ENCODE results near the gene PRM1. TPM values are rescaled to one million over a fixed set of nuclear protein-coding genes. Genes with fewer than 3 reads are reported as not detected.

The PRM1 gene, protein sequence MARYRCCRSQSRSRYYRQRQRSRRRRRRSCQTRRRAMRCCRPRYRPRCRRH
- total RNA-seq = not detected in 2 replicates

DNA sequence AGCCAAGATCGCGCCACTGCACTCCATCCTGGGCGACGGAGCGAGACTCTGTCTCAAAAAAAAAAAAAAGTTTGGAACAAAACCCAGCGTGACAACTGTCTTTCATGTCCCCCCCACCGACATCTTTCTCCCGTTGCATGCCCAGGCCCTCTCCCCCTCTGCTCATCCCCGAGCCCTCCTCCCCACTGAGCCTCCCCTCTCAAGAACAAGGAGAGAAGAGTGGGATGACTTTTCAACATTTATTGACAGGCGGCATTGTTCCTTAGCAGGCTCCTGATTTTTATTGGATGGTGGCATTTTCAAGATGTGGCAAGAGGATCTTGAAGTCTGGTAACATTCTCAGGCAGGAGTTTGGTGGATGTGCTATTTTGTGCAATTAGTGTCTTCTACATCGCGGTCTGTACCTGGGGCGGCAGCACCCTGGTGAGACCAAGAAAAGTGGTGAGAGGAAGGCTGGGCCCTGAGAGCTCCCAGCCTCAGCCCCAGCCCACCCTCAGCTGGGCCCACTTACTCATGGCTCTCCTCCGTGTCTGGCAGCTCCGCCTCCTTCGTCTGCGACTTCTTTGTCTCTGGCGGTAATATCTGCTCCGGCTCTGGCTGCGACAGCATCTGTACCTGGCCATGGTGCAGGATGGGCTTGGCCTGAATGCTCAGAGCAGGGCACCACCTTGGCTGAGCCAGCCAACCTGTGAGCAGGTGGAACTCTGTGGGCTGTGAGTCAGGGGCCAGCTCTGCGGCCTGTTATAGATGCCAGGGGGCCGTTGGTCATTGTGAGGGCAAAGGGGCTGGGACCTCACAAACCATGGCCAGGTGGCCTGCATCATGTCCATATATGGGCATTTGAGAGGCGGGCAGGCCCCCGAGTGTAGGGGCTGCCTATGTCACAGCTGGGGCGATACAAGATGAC is at the start of gene PRM1:
TSS of gene PRM1 (minus strand) at position 715 of the 907 bp plus-strand sequence. CDS start at position 623, 92 bp downstream.

DNA sequence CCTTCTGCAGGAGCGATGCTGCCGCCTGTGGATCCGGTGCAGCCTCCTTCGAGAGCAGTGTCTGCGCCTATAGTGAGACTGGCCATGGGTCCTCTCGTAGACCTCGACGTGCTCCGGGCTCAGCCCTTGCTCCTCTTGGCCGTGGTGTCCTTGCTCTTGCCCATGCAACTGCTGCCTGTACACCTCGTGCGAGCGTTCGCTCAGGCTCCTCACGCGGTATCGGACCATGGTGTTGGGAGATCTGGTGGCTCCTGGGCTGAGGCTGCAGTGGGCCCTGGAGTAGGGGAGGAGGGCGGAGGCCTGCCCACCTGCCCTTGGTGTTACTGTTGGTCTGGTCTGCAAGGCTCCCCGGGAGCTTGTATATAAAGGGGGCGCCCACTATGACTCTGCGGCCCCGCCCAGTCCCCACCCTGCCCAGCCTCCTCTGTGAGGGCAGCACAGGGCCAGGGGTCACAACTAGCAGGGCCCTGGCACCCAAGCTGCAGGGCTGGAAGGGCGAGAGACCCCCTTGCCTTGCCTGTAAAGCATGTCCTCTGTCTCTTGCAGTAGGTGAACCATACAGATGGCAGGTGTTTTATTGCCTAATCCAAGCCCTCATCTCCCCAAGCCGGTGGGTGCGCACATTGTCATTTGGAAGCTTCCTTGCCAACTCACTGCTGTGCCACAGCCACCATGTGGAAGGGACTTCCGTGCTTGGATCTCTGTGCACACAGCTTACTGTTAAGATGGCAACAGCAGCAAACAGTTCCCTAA is 4.8 kb downstream of the PRM1 start, which contains the start of gene PRM2:
TSS of gene PRM2 (minus strand) at position 338 of the 753 bp plus-strand sequence. CDS start at position 228, 110 bp downstream.

DNA sequence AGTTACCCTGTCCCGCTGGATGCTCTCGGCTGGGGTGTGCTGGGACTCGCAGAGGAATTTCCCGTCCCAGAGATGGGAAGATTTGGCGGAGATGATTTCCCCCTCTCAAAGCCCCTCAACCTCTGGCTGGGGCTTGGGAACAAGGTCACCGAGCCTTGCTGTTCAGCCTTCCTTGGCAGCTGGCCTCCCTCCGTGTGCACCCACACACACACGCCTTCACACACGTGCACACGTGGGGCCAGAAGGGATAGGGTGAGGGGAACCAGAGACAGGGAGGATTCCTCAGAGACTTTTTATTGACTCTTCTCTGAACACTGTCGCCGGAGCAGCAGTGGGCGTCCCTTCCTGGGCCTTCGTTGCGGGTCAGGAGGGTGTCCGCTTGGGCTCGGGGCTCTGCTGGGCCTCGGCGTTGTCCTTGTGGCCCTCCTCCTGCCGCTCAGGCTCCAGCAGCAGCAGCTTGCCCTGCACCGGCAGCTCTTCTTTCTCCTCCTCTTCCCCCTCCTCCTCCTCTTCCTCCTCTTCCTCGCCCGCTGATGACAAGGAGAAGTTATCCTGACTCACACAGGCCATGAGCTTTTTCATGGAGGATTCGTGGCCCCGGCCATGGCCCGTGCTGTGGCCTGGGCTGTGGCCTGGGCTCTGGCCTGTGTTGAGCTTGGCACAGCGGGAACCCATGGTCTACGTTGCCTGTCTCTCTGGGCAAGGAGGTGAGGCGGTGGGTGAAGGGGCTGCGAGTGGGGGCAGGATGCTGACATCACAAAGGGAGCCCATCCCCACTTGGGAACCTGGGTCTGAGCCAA is 8.0 kb downstream of the PRM1 start, which contains the start of gene PRM3:
TSS of gene PRM3 (minus strand) at position 709 of the 800 bp plus-strand sequence. CDS start at position 675, 34 bp downstream.

DNA sequence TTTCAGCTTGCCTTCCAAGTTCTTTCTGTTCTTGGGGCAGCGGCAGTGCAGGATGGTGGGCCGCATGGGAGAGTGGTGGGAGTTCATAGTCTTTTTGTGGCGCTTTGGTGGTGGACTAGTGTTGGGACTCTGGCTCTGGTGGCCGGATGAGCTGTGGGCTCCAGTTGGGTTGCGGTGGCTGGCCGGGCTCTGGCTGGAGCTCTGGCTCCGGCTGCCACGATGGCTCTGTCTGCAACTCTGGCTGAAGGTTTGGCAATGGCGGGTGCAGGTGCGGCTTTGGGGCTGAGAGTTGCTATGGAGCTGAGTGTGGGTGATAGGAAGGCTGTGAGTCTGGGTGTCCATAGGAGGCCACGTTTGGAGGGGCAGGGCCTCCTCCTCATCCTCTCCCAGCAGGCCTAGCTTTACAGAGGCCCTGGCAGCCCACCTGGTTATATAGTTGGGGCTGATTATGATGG is 12.2 kb downstream of the PRM1 start, which contains the start of gene TNP2:
TSS of gene TNP2 (minus strand) at position 405 of the 455 bp plus-strand sequence. CDS start at position 342, 63 bp downstream.

DNA sequence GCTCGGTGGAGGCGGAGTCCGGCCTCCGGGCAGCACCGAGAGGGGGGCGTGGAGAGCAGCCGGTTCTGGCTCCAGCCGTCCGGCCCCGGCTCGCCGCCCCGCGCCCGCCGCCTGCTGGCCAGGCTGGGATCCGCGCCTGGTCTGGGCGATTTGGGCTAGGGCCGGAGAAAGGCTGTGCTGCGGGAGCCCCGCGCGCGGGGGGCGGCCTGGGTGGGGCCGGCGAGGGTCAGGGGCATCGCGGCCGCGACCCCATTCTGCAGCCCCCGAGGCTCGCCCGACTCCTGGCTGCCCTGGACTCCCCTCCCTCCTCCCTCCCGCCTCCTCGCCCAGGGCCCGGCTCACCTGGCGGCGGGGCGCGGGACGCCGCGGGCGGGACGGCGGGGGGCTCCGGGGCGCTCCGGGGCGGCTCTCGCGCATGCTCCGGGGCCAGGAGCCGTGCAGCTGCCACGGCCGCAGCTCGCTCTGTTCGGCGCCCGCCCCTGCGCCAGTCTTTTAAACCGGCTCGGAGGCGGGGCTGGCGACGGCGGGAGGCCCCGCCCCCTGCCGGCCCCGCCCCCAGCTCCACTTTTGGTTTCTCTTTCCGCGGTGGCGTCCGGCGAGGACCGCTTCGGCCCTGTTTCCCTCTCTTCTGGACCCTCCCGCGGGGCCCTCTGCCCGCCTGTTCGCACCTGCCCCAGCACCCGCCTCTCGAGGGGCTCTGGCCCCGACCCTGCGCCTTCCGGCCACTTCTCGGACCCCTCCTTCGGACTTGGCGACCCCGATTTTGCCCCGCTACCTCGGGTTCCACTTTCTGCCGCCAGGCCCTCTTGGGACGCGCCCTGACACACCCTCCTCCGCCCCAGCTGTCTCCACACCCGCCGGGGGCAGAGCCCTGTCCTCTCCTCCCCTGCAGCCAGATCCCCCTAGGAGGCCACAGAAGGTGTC is 25.1 kb downstream of the PRM1 start, which contains the start of gene SOCS1:
TSS of gene SOCS1 (minus strand) at position 468 of the 924 bp plus-strand sequence. CDS start 726 bp downstream, outside the sequence.

Other genes starting within 250 kb of the PRM1 start
- 1.3 and 1.6 TPM in 2 replicates for gene SOCS1, start 25.1 kb downstream of the PRM1 start, total RNA-seq
- not detected in 2 replicates for gene TNP2, start 12.0 kb downstream of the PRM1 start, total RNA-seq
- not detected in 2 replicates for gene PRM3, start 7.7 kb downstream of the PRM1 start, total RNA-seq
- not detected in 2 replicates for gene PRM2, start 4.8 kb downstream of the PRM1 start, total RNA-seq
- gene RMI2, start 64.1 kb upstream of the PRM1 start, total RNA-seq = 12.3 TPM in 2 replicates

All from airway epithelial cell (primary cell).